Brain microvascular endothelial cell (primary cell): Measurements from ENCODE around the gene CNTNAP2.

Experiments used
- DNase-seq: peaks from one replicate; pipeline ENCODE4 v3.0.0-alpha.2; 2020
- H3K27ac ChIP-seq: fragments of 250-450 bp; sonication (Bioruptor Pico); 2 replicates; pipeline ENCODE4 v1.5.1; 2020; ENCODE audit warnings: mild to moderate bottlenecking, moderate library complexity
- H3K27me3 ChIP-seq: fragments of 250-450 bp; sonication (Bioruptor Pico); replicated peaks from 2 replicates; pipeline ENCODE4 v1.5.1; 2020; ENCODE audit warnings: mild to moderate bottlenecking
- H3K36me3 ChIP-seq: fragments of 250-450 bp; sonication (Bioruptor Pico); replicated peaks from 2 replicates; pipeline ENCODE4 v1.5.1; 2020; ENCODE audit warnings: mild to moderate bottlenecking
- H3K4me3 ChIP-seq: 2 replicates; pipeline ENCODE4 v1.5.1; 2011; ENCODE audit warnings: low read depth, mild to moderate bottlenecking, control low read depth, low read length, moderate library complexity
- in situ Hi-C: cut with HindIII; loops from 2 replicates; pipeline ENCODE4 v1.10.0; 2017; ENCODE audit warnings: low sequenced_read_pairs, low pct_ligation_motif_present
- TF ChIP-seq, protein P1 (sequence below): IDR thresholded peaks from 2 replicates; pipeline ENCODE4 v1.5.1; 2011; ENCODE audit warnings: low read depth, mild to moderate bottlenecking, moderate library complexity, low read length, control low read depth, inconsistent platforms; ENCODE audit errors: missing control alignments

CNTNAP2 gene

GRCh38 chr7:146201945-146202344 lies 85.3 kb downstream of the CNTNAP2 start:
- Histone ChIP-seq H3K27ac (no peak overlapping the region), H3K4me3 (no peak overlapping the region), H3K27me3 (no peaks in the 10 kb centered on the region), H3K36me3 (no peaks in the 10 kb centered on the region)
- TF ChIP-seq, protein P1, sequence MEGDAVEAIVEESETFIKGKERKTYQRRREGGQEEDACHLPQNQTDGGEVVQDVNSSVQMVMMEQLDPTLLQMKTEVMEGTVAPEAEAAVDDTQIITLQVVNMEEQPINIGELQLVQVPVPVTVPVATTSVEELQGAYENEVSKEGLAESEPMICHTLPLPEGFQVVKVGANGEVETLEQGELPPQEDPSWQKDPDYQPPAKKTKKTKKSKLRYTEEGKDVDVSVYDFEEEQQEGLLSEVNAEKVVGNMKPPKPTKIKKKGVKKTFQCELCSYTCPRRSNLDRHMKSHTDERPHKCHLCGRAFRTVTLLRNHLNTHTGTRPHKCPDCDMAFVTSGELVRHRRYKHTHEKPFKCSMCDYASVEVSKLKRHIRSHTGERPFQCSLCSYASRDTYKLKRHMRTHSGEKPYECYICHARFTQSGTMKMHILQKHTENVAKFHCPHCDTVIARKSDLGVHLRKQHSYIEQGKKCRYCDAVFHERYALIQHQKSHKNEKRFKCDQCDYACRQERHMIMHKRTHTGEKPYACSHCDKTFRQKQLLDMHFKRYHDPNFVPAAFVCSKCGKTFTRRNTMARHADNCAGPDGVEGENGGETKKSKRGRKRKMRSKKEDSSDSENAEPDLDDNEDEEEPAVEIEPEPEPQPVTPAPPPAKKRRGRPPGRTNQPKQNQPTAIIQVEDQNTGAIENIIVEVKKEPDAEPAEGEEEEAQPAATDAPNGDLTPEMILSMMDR = no peak
- in situ Hi-C loops = no loop called here
- DNase-seq = no peak

DNA sequence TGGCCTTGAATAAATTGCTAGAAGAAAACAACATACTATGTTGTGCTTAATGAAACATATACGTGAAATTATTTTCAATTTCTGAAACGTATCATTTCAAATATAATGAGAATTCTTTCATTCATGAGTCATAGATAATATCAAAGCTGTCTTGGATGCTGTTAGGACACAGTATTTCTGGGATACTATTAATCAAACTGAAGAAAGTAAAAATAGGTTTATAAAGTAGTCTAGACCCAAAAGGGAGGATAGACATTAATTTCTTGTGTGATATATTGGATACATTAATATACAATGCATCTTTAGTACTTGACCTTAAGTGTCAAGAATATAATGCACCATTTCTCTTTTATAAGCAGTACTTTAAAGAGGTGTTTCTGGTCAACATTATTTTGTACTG lies 89.7 kb downstream of the CNTNAP2 start:
- TF ChIP-seq, protein P1 = no peak
- in situ Hi-C loops = no loop called here
- DNase-seq = no peak
- Histone ChIP-seq H3K36me3 (no peaks in the 10 kb centered on the region), H3K27ac (no peak overlapping the region), H3K4me3 (no peak overlapping the region), H3K27me3 (no peaks in the 10 kb centered on the region)

DNA sequence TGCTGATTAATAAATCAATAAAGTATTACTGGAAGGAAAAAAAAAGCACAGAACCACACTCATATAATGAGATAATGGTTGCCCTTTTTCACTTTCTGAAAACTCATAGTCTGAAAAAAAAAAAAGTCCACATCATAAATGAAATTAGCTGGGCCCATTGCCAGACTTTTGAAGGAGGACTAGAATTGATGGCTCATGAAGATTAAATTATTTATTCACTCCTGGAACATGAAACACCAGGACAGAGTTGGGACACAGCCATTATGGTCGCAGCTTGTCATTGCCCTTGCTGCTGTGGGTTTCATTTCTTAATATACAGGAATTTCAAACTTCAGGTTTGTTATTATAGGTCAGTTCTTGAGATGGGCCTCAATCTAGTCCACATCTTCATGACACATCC lies 91.9 kb downstream of the CNTNAP2 start:
- TF ChIP-seq, protein P1 = no peak
- no peaks in the 10 kb centered on the region for H3K36me3 ChIP-seq
- H3K27me3 ChIP-seq = no peaks in the 10 kb centered on the region
- in situ Hi-C loops = no loop called here
- H3K27ac ChIP-seq = no peak overlapping the region
- DNase-seq = no peak
- no peak overlapping the region for H3K4me3 ChIP-seq

GRCh38 chr7:146214842-146215241 lies 98.2 kb downstream of the CNTNAP2 start:
- Histone ChIP-seq H3K27me3 (no peaks in the 10 kb centered on the region), H3K36me3 (no peaks in the 10 kb centered on the region), H3K27ac (no peak overlapping the region), H3K4me3 (no peak overlapping the region)
- TF ChIP-seq, protein P1 = no peak
- in situ Hi-C loops = no loop called here
- DNase-seq = no peak

- no peak overlapping the region for H3K4me3 ChIP-seq
- TF ChIP-seq, protein P1 = no peak
- in situ Hi-C loops = no loop called here
- no peak for DNase-seq
- H3K27me3 ChIP-seq = no peaks in the 10 kb centered on the region
- no peak overlapping the region for H3K27ac ChIP-seq
- H3K36me3 ChIP-seq = no peaks in the 10 kb centered on the region
Observed at GRCh38 chr7:146216396-146217041, 99.9 kb downstream of the CNTNAP2 start.

GRCh38 chr7:146223851-146224250 lies 107.2 kb downstream of the CNTNAP2 start:
- Histone ChIP-seq H3K4me3 (no peak overlapping the region), H3K27ac (no peak overlapping the region), H3K36me3 (no peaks in the 10 kb centered on the region), H3K27me3 (no peaks in the 10 kb centered on the region)
- DNase-seq = no peak
- TF ChIP-seq, protein P1 = no peak
- in situ Hi-C loops = no loop called here
